CD1c-positive myeloid dendritic cell (primary cell): ENCODE data around the gene SRRM4.

Experiments
- DNase-seq: peaks from one replicate; pipeline ENCODE4 v3.0.0-alpha.2; 2016; ENCODE audit errors: extremely low spot score

The SRRM4 gene

GRCh38 chr12:119201789-119202543, 220.6 kb downstream of the SRRM4 start:
- DNase-seq = no peak

DNA sequence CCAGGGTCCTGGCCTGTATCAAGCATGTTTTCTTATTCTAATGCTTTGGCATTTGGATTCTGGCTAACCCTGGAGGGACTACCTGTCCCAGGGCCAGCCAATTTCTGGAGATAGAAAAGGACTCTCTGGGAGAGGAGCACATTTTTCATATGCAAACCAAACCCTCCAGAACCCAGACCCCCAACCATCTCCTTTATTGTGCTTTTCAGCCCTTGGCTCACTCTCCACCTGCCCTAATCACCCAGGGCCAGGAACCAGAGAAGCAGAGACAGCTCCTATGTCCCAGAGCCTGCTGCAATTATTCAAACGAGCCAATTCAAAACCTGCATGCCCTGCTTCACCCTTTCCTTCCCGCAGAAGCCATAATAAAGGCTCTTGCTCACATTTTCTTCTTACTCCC, 221.2 kb downstream of the SRRM4 start:
- no peak for DNase-seq

GRCh38 chr12:119204131-119204530, 222.8 kb downstream of the SRRM4 start:
- no peak for DNase-seq

- no peak for DNase-seq
Measured at GRCh38 chr12:119204671-119205285, 223.4 kb downstream of the SRRM4 start.

DNA sequence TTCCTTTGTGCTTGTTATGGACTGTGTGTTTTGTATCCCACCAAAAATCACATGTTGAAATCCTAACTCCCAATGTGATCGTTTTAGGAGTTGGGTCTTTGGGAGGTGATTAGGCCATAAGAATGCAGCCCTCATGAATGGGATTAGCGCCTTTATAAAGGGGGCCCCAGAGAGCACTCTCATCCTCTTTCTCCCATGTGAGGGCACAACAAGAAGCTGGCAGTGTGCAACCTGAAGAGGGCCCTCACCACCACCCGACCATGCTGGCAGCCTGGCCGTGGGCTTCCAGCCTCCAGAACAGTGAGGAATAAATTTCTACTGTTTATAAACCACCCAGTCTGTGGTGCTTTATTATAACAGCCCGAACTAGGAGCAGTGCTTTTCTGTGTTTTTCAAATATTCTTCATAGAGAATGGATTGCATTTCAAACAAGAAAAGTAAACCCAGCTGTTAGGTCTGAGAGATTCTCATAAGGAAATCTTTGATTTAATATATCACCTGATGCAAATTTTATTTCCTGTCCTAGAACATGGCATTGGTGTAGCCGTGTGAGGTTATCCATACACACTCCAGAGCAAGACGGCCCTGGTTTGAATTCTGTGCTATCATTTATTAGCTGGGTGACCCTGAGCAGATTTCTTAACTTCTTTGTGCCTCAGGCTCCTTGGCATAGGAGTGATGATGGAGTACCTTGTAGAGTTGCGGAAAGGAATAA, 225.2 kb downstream of the SRRM4 start:
- no peak for DNase-seq

- no peak for DNase-seq
Measured at GRCh38 chr12:119207063-119207560, 225.8 kb downstream of the SRRM4 start.

GRCh38 chr12:119208626-119209061, 227.3 kb downstream of the SRRM4 start:
- DNase-seq = no peak

- no peak for DNase-seq
Measured at GRCh38 chr12:119211884-119212283, 230.5 kb downstream of the SRRM4 start.
